Nephron progenitor cell (in vitro differentiated cells): Measurements from ENCODE around the gene WDR1.

ENCODE experiments used
- DNase-seq: peaks from one replicate; pipeline ENCODE4 v3.0.0; 2021
- H3K27ac Mint-ChIP-seq: 2 replicates; pipeline ENCODE4 v1.8.0; 2021; ENCODE audit warnings: mild to moderate bottlenecking, moderate library complexity, mixed read lengths
- H3K27me3 Mint-ChIP-seq: 2 replicates; pipeline ENCODE4 v1.8.0; 2021; ENCODE audit warnings: mild to moderate bottlenecking, low read depth, mixed read lengths; ENCODE audit not compliant: poor library complexity
- H3K36me3 Mint-ChIP-seq: 2 replicates; pipeline ENCODE4 v1.8.0; 2021; ENCODE audit warnings: low read depth, mixed read lengths
- H3K4me1 Mint-ChIP-seq: 2 replicates; pipeline ENCODE4 v1.8.0; 2021; ENCODE audit warnings: mixed read lengths
- H3K4me3 Mint-ChIP-seq: 2 replicates; pipeline ENCODE4 v1.8.0; 2021; ENCODE audit warnings: mild to moderate bottlenecking, moderate library complexity, mixed read lengths
- H3K9me3 Mint-ChIP-seq: 2 replicates; pipeline ENCODE4 v1.8.0; 2021; ENCODE audit warnings: mild to moderate bottlenecking, moderate library complexity, mixed read lengths
- CTCF ChIP-seq: fragments of 200-600 bp; sonication (generic); IDR thresholded peaks from 2 replicates; pipeline ENCODE4 v1.5.0; 2021; ENCODE audit warnings: antibody characterized with exemption

Gene WDR1

GRCh38 chr4:10101671-10102473 lies 14.7 kb downstream of the WDR1 start:
- H3K36me3 Mint-ChIP-seq = peaks cover 54% of the 10 kb centered on the region
- H3K4me1 Mint-ChIP-seq = peaks cover 63% of the 10 kb centered on the region
- TF ChIP-seq CTCF = no peak
- H3K4me3 Mint-ChIP-seq = no peak overlapping the region
- no peak for DNase-seq
- H3K27me3 Mint-ChIP-seq = no peaks in the 10 kb centered on the region
- H3K9me3 Mint-ChIP-seq = no peaks in the 10 kb centered on the region
- H3K27ac Mint-ChIP-seq = peak overlapping the region; percentile 93

- peak overlapping the region; percentile 37 for H3K27ac Mint-ChIP-seq
- peaks cover 58% of the 10 kb centered on the region for H3K4me1 Mint-ChIP-seq
- H3K9me3 Mint-ChIP-seq = no peaks in the 10 kb centered on the region
- peaks cover 54% of the 10 kb centered on the region for H3K36me3 Mint-ChIP-seq
- H3K4me3 Mint-ChIP-seq = no peak overlapping the region
- peaks cover 2% of the 10 kb centered on the region for H3K27me3 Mint-ChIP-seq
- no peak for DNase-seq
- no peak for TF ChIP-seq CTCF
Observed at GRCh38 chr4:10100734-10101216, 15.8 kb downstream of the WDR1 start.

- no peak for DNase-seq
- Mint-ChIP-seq H3K27me3 (peaks cover 2% of the 10 kb centered on the region), H3K4me3 (no peak overlapping the region), H3K4me1 (peaks cover 47% of the 10 kb centered on the region), H3K36me3 (peaks cover 51% of the 10 kb centered on the region), H3K9me3 (no peaks in the 10 kb centered on the region), H3K27ac (peak overlapping the region; percentile 59)
- TF ChIP-seq CTCF = no peak
Observed at GRCh38 chr4:10099499-10100325, 16.9 kb downstream of the WDR1 start.

- H3K36me3 Mint-ChIP-seq = peaks cover 49% of the 10 kb centered on the region
- TF ChIP-seq CTCF = no peak
- no peak for DNase-seq
- no peaks in the 10 kb centered on the region for H3K9me3 Mint-ChIP-seq
- peaks cover 42% of the 10 kb centered on the region for H3K4me1 Mint-ChIP-seq
- H3K27me3 Mint-ChIP-seq = peaks cover 2% of the 10 kb centered on the region
- no peak overlapping the region for H3K4me3 Mint-ChIP-seq
- H3K27ac Mint-ChIP-seq = no peak overlapping the region
Observed at GRCh38 chr4:10098780-10099160, 17.8 kb downstream of the WDR1 start.

GRCh38 chr4:10097906-10098779 lies 18.5 kb downstream of the WDR1 start:
- Mint-ChIP-seq H3K4me1 (peaks cover 43% of the 10 kb centered on the region), H3K9me3 (no peaks in the 10 kb centered on the region), H3K4me3 (no peak overlapping the region), H3K36me3 (peaks cover 52% of the 10 kb centered on the region), H3K27me3 (peaks cover 2% of the 10 kb centered on the region), H3K27ac (no peak overlapping the region)
- no peak for TF ChIP-seq CTCF
- DNase-seq = no peak
